ENCODE data around the gene TCAP. TPM values are rescaled to one million over a fixed set of nuclear protein-coding genes. Genes with fewer than 3 reads are reported as not detected.

The TCAP gene
- polyA plus RNA-seq, 1 donor = 2.2 TPM

GRCh38 chr17:39667262-39667944 is 2.3 kb downstream of the TCAP start:
- Histone ChIP-seq H3K27ac (ENCODE audit: low read length) (no peak overlapping the region), H3K4me3 (ENCODE audit: low read length) (peak overlapping the region; percentile 18), H3K36me3 (ENCODE audit: control insufficient read depth, insufficient read depth, low read length) (peaks cover 4% of the 10 kb centered on the region), H3K27me3 (ENCODE audit: control insufficient read depth, insufficient read depth, low read length) (peaks cover 30% of the 10 kb centered on the region), H3K9me3 (ENCODE audit: control insufficient read depth, low read depth, low read length) (peaks cover 4% of the 10 kb centered on the region), H3K4me1 (ENCODE audit: control insufficient read depth, insufficient read depth, low read length) (peaks cover 44% of the 10 kb centered on the region)
- no CpG with 5 or more reads among the region's 49 CpGs for WGBS (ENCODE audit: insufficient coverage, low lambda C conversion rate)
- peak in 1 of 2 donors; percentile 70 for DNase-seq

- no peak within 1 kb of the TSS for H3K27ac ChIP-seq (ENCODE audit: low read length)
- H3K36me3 ChIP-seq (ENCODE audit: control insufficient read depth, insufficient read depth, low read length) = no peaks in the 10 kb centered on the region
- H3K4me3 ChIP-seq (ENCODE audit: low read length) = peak within 1 kb of the TSS; percentile 18
- peaks cover 4% of the 10 kb centered on the region for H3K9me3 ChIP-seq (ENCODE audit: control insufficient read depth, low read depth, low read length)
- WGBS (ENCODE audit: insufficient coverage, low lambda C conversion rate) = 4% methylated on average over 9 of the region's 85 CpGs
- DNase-seq = peak in 1 of 2 donors; percentile 77
- peaks cover 30% of the 10 kb centered on the region for H3K27me3 ChIP-seq (ENCODE audit: control insufficient read depth, insufficient read depth, low read length)
- H3K4me1 ChIP-seq (ENCODE audit: control insufficient read depth, insufficient read depth, low read length) = peaks cover 48% of the 10 kb centered on the region
Measured at GRCh38 chr17:39667945-39668924, 3.1 kb downstream of the TCAP start, which contains the start of gene PNMT. PNMT (plus strand) TSS chr17:39668453; CDS start chr17:39668476, 23 bp downstream.

- 100% methylated on average over 1 of the region's 23 CpGs for WGBS (ENCODE audit: insufficient coverage, low lambda C conversion rate)
- Histone ChIP-seq H3K36me3 (ENCODE audit: control insufficient read depth, insufficient read depth, low read length) (no peaks in the 10 kb centered on the region), H3K4me1 (ENCODE audit: control insufficient read depth, insufficient read depth, low read length) (peaks cover 59% of the 10 kb centered on the region), H3K27ac (ENCODE audit: low read length) (no peak overlapping the region), H3K9me3 (ENCODE audit: control insufficient read depth, low read depth, low read length) (peaks cover 4% of the 10 kb centered on the region), H3K4me3 (ENCODE audit: low read length) (no peak overlapping the region), H3K27me3 (ENCODE audit: control insufficient read depth, insufficient read depth, low read length) (peaks cover 30% of the 10 kb centered on the region)
- no peak for DNase-seq
Measured at GRCh38 chr17:39669897-39670735, 5.0 kb downstream of the TCAP start.

- no peak for DNase-seq
- peaks cover 3% of the 10 kb centered on the region for H3K9me3 ChIP-seq (ENCODE audit: control insufficient read depth, low read depth, low read length)
- peaks cover 30% of the 10 kb centered on the region for H3K27me3 ChIP-seq (ENCODE audit: control insufficient read depth, insufficient read depth, low read length)
- no peak overlapping the region for H3K27ac ChIP-seq (ENCODE audit: low read length)
- no CpG with 5 or more reads among the region's 4 CpGs for WGBS (ENCODE audit: insufficient coverage, low lambda C conversion rate)
- peaks cover 65% of the 10 kb centered on the region for H3K4me1 ChIP-seq (ENCODE audit: control insufficient read depth, insufficient read depth, low read length)
- no peak overlapping the region for H3K4me3 ChIP-seq (ENCODE audit: low read length)
- H3K36me3 ChIP-seq (ENCODE audit: control insufficient read depth, insufficient read depth, low read length) = no peaks in the 10 kb centered on the region
Measured at GRCh38 chr17:39670746-39671145, 5.6 kb downstream of the TCAP start.

- peak in 1 of 2 donors; percentile 78 for DNase-seq
- peaks cover 22% of the 10 kb centered on the region for H3K27me3 ChIP-seq (ENCODE audit: control insufficient read depth, insufficient read depth, low read length)
- WGBS (ENCODE audit: insufficient coverage, low lambda C conversion rate) = no CpG with 5 or more reads among the region's 19 CpGs
Measured at GRCh38 chr17:39671651-39672521, 6.7 kb downstream of the TCAP start.

GRCh38 chr17:39672522-39673334 is 7.6 kb downstream of the TCAP start:
- peak overlapping the region; percentile 57 for H3K27ac ChIP-seq (ENCODE audit: low read length)
- no peak overlapping the region for H3K4me3 ChIP-seq (ENCODE audit: low read length)
- H3K9me3 ChIP-seq (ENCODE audit: control insufficient read depth, low read depth, low read length) = no peaks in the 10 kb centered on the region
- H3K4me1 ChIP-seq (ENCODE audit: control insufficient read depth, insufficient read depth, low read length) = peaks cover 67% of the 10 kb centered on the region
- peaks cover 13% of the 10 kb centered on the region for H3K27me3 ChIP-seq (ENCODE audit: control insufficient read depth, insufficient read depth, low read length)
- no peak for DNase-seq
- H3K36me3 ChIP-seq (ENCODE audit: control insufficient read depth, insufficient read depth, low read length) = peaks cover 4% of the 10 kb centered on the region
- no CpG with 5 or more reads among the region's 15 CpGs for WGBS (ENCODE audit: insufficient coverage, low lambda C conversion rate)

More at GRCh38 chr17:39671651-39672521, 6.7 kb downstream of the TCAP start:
- peaks cover 67% of the 10 kb centered on the region for H3K4me1 ChIP-seq (ENCODE audit: control insufficient read depth, insufficient read depth, low read length)
- H3K36me3 ChIP-seq (ENCODE audit: control insufficient read depth, insufficient read depth, low read length) = peaks cover 4% of the 10 kb centered on the region
- H3K9me3 ChIP-seq (ENCODE audit: control insufficient read depth, low read depth, low read length) = no peaks in the 10 kb centered on the region
- no peak overlapping the region for H3K4me3 ChIP-seq (ENCODE audit: low read length)
- peak overlapping the region; percentile 57 for H3K27ac ChIP-seq (ENCODE audit: low read length)

- Histone ChIP-seq H3K4me1 (ENCODE audit: control insufficient read depth, insufficient read depth, low read length) (peaks cover 72% of the 10 kb centered on the region), H3K27me3 (ENCODE audit: control insufficient read depth, insufficient read depth, low read length) (peaks cover 10% of the 10 kb centered on the region), H3K36me3 (ENCODE audit: control insufficient read depth, insufficient read depth, low read length) (peaks cover 4% of the 10 kb centered on the region), H3K4me3 (ENCODE audit: low read length) (no peak overlapping the region), H3K9me3 (ENCODE audit: control insufficient read depth, low read depth, low read length) (no peaks in the 10 kb centered on the region), H3K27ac (ENCODE audit: low read length) (no peak overlapping the region)
- DNase-seq = no peak
- no CpG with 5 or more reads among the region's 13 CpGs for WGBS (ENCODE audit: insufficient coverage, low lambda C conversion rate)
Measured at GRCh38 chr17:39673335-39674081, 8.4 kb downstream of the TCAP start.

- H3K27ac ChIP-seq (ENCODE audit: low read length) = peak overlapping the region; percentile 82
- no peak for DNase-seq
- peaks cover 7% of the 10 kb centered on the region for H3K27me3 ChIP-seq (ENCODE audit: control insufficient read depth, insufficient read depth, low read length)
- no peak overlapping the region for H3K4me3 ChIP-seq (ENCODE audit: low read length)
- WGBS (ENCODE audit: insufficient coverage, low lambda C conversion rate) = no CpG with 5 or more reads among the region's 5 CpGs
- H3K9me3 ChIP-seq (ENCODE audit: control insufficient read depth, low read depth, low read length) = no peaks in the 10 kb centered on the region
- peaks cover 75% of the 10 kb centered on the region for H3K4me1 ChIP-seq (ENCODE audit: control insufficient read depth, insufficient read depth, low read length)
- peaks cover 4% of the 10 kb centered on the region for H3K36me3 ChIP-seq (ENCODE audit: control insufficient read depth, insufficient read depth, low read length)
Measured at GRCh38 chr17:39674179-39674578, 9.0 kb downstream of the TCAP start.

Measured in large intestine (tissue), 3 donors.